Right lobe of liver (tissue), 6 donors: ENCODE results near the gene AGPAT1. TPM values are rescaled to one million over a fixed set of nuclear protein-coding genes. Genes with fewer than 3 reads are reported as not detected.
A peak's percentile ranks its signal among the peaks of the same experiment; 100 is the strongest.
"Not testable (repeated sequence)": the region's sequence is repeated elsewhere in the genome, so short reads cannot be mapped to it uniquely, and the experiment has no call there.

Source experiments
- ATAC-seq, 4 donors: fragments of 200-7000 bp; cut with Tn5 transposase; one replicate each; pipeline ENCODE4 v1.9.1; 2020; ENCODE audit warnings: mild to moderate bottlenecking in 4 of 4, moderate library complexity in 4 of 4
- DNase-seq, 3 donors: peaks; one replicate each; pipeline ENCODE4 v3.0.0-alpha.2; 2020
- H3K27ac ChIP-seq, 3 donors: fragments of 200-600 bp; one replicate each; pipeline ENCODE4 v1.8.0; 2022
- H3K27me3 ChIP-seq, 2 donors: fragments of 200-600 bp; one replicate each; pipeline ENCODE4 v1.8.0; 2022
- H3K36me3 ChIP-seq, 4 donors: fragments of 200-600 bp; sonication (generic) in 1 of 4; one replicate each; pipeline versions ENCODE4 v1.5.1 to v1.8.0; 2017 to 2022; ENCODE audit warnings: control low read depth in 1 of 4
- H3K4me1 ChIP-seq, 4 donors: fragments of 200-600 bp; sonication (generic) in 1 of 4; one replicate each; pipeline versions ENCODE4 v1.5.1 to v1.8.0; 2017 to 2022; ENCODE audit warnings: control low read depth in 1 of 4
- H3K4me3 ChIP-seq, 3 donors: fragments of 200-600 bp; one replicate each; pipeline ENCODE4 v1.8.0; 2022
- H3K9me3 ChIP-seq, 4 donors: fragments of 200-600 bp; sonication (generic) in 1 of 4; one replicate each; pipeline versions ENCODE4 v1.5.1 to v1.8.0; 2017 to 2022; ENCODE audit warnings: control low read depth in 1 of 4
- CTCF ChIP-seq, 4 donors: fragments of 200-600 bp in 3 of 4; fragments of 450-650 bp in 1 of 4; IDR thresholded peaks; one replicate each; pipeline versions ENCODE4 v1.5.1 to v1.8.0; 2016 to 2022; ENCODE audit warnings: antibody characterized with exemption in 4 of 4, mild to moderate bottlenecking in 2 of 4
- POLR2A ChIP-seq: fragments of 450-650 bp; IDR thresholded peaks from one replicate; pipeline ENCODE4 v1.6.1; 2017; ENCODE audit warnings: antibody characterized with exemption, mild to moderate bottlenecking
- WGBS: methylation state at CpG from one replicate; pipeline ENCODE4 v1.1.6; 2018; ENCODE audit warnings: low coverage, low lambda C conversion rate; ENCODE audit not compliant: insufficient coverage; ENCODE audit errors: missing lambda C conversion rate; 5-methylcytosine and 5-hydroxymethylcytosine counted together
- intact Hi-C, 2 donors: fragments of 100-400 bp; cut with DNase I; formaldehyde crosslinking; loops; one replicate each; pipeline versions ENCODE4 v1.11.2 to v1.14.1; 2022
- total RNA-seq, 6 experiments: library from RNA; depleted of rRNA in 2 of 6; stranded (reverse); fragments of >200 nt in 2 of 6; fragmentation: NEBNext Ultra II Directional in 3 of 6; extraction: Animal tissue kit (Norgen Biotek cat#: 25700) in 3 of 6; gene quantifications; one replicate each; pipeline versions ENCODE4 v1.1.0 to v1.2.4, GENCODE V29; 2016 to 2023
- donor health status: DM: no; HTN: yes; CAD: no.
- donor health status: DM: no; HTN: no; CAD: no.
- donor health status: DM: no; HTN: no; CAD: no.
- donor health status: DM: no; HTN: yes; CAD: no.
- donor health status: DM: no; HTN: yes; CAD: no.

Gene AGPAT1
- total RNA-seq, 6 experiments from 2014 or later = 23.5 to 36.9 (median 31.6) TPM

GRCh38 chr6:32189742-32190053, 13.8 kb upstream of the AGPAT1 start:
- intact Hi-C loops = no loop called here
- Histone ChIP-seq H3K4me3 (peak overlapping the region; percentile 55 to 65 (median 64)), H3K9me3 (no peaks in the 10 kb centered on the region), H3K36me3 (peaks cover 0 to 3% (median 0%) of the 10 kb centered on the region in 4 donors), H3K4me1 (peaks cover 0 to 8% (median 3%) of the 10 kb centered on the region in 4 donors), H3K27me3 (no peaks in the 10 kb centered on the region), H3K27ac (peak overlapping the region; percentile 86 to 96 (median 89))
- DNase-seq (peak; percentile 64 to 70 (median 66)), ATAC-seq (peak in 1 of 4 donors; percentile 0)
- 0% methylated on average over 1 of the region's 23 CpGs for WGBS
- no peak for TF ChIP-seq CTCF (IDR thresholded peaks at IDR 0.05)
- no peak for TF ChIP-seq POLR2A

GRCh38 chr6:32189069-32189741, 13.3 kb upstream of the AGPAT1 start:
- Histone ChIP-seq H3K4me1 (peaks cover 0 to 6% (median 2%) of the 10 kb centered on the region in 4 donors), H3K27ac (peak overlapping the region; percentile 86 to 96 (median 89)), H3K9me3 (no peaks in the 10 kb centered on the region), H3K27me3 (no peaks in the 10 kb centered on the region), H3K4me3 (peak overlapping the region; percentile 55 to 65 (median 64)), H3K36me3 (peaks cover 0 to 3% (median 0%) of the 10 kb centered on the region in 4 donors)
- ATAC-seq = no peak
- intact Hi-C loops = no loop called here
- peak in 1 of 3 donors; percentile 52 for DNase-seq
- 13% methylated on average over 6 of the region's 10 CpGs for WGBS
- TF ChIP-seq POLR2A (no peak), CTCF (IDR thresholded peaks at IDR 0.05) (no peak)

GRCh38 chr6:32188381-32189068, 12.6 kb upstream of the AGPAT1 start:
- H3K9me3 ChIP-seq = no peaks in the 10 kb centered on the region
- peaks cover 0 to 6% (median 2%) of the 10 kb centered on the region in 4 donors for H3K4me1 ChIP-seq
- WGBS = 47% methylated on average over 8 of the region's 13 CpGs
- H3K36me3 ChIP-seq = peaks cover 0 to 3% (median 0%) of the 10 kb centered on the region in 4 donors
- H3K27me3 ChIP-seq = no peaks in the 10 kb centered on the region
- peak overlapping the region; percentile 10 to 96 (median 86) for H3K27ac ChIP-seq
- intact Hi-C loops = no loop called here
- DNase-seq (no peak), ATAC-seq (no peak)
- no peak for TF ChIP-seq POLR2A
- no peak for TF ChIP-seq CTCF (IDR thresholded peaks at IDR 0.05)
- H3K4me3 ChIP-seq = peak overlapping the region; percentile 55 to 65 (median 64)

GRCh38 chr6:32187725-32188380, 12.0 kb upstream of the AGPAT1 start:
- ATAC-seq, H3K36me3 ChIP-seq, H3K4me1 ChIP-seq, H3K4me3 ChIP-seq, intact Hi-C loops, DNase-seq, H3K9me3 ChIP-seq, H3K27me3 ChIP-seq, H3K27ac ChIP-seq: not testable (repeated sequence)
- 82% methylated on average over 7 of the region's 18 CpGs for WGBS
